GM18499 (cell line): ENCODE results near the gene PTCSC3.

ENCODE experiments used
- ATAC-seq: cut with Tn5 transposase; IDR thresholded peaks from one replicate; pipeline ENCODE4 v1.9.1; 2021; ENCODE audit warnings: moderate number of reproducible peaks; ENCODE audit not compliant: insufficient read depth, unreplicated experiment

Gene PTCSC3

GRCh38 chr14:36176524-36176923 lies at the start of gene PTCSC3:
Gene PTCSC3, minus strand, starts transcription at chr14:36176722.
- ATAC-seq: no peak

- no peak for ATAC-seq
Measured at GRCh38 chr14:36226164-36226563, 49.6 kb upstream of the PTCSC3 start.

- ATAC-seq: no peak
Measured at GRCh38 chr14:36224176-36224575, 47.7 kb upstream of the PTCSC3 start.

- ATAC-seq: no peak
Measured at GRCh38 chr14:36223558-36223957, 47.0 kb upstream of the PTCSC3 start.

- no peak for ATAC-seq
Measured at GRCh38 chr14:36222952-36223468, 46.5 kb upstream of the PTCSC3 start.

- no peak for ATAC-seq
Measured at GRCh38 chr14:36222337-36222736, 45.8 kb upstream of the PTCSC3 start.

GRCh38 chr14:36221112-36221511 lies 44.6 kb upstream of the PTCSC3 start:
- ATAC-seq: no peak

- no peak for ATAC-seq
Measured at GRCh38 chr14:36217732-36218131, 41.2 kb upstream of the PTCSC3 start.

- ATAC-seq: no peak
Measured at GRCh38 chr14:36217027-36217426, 40.5 kb upstream of the PTCSC3 start.

GRCh38 chr14:36215217-36215598 lies 38.7 kb upstream of the PTCSC3 start:
- no peak for ATAC-seq

- ATAC-seq: no peak
Measured at GRCh38 chr14:36214476-36215216, 38.1 kb upstream of the PTCSC3 start.

GRCh38 chr14:36212987-36213386 lies 36.5 kb upstream of the PTCSC3 start:
- no peak for ATAC-seq

GRCh38 chr14:36212577-36212976 lies 36.1 kb upstream of the PTCSC3 start:
- no peak for ATAC-seq

- no peak for ATAC-seq
Measured at GRCh38 chr14:36208690-36209278, 32.3 kb upstream of the PTCSC3 start.

- no peak for ATAC-seq
Measured at GRCh38 chr14:36207500-36207899, 31.0 kb upstream of the PTCSC3 start.

- no peak for ATAC-seq
Measured at GRCh38 chr14:36204461-36205073, 28.0 kb upstream of the PTCSC3 start.

GRCh38 chr14:36198378-36198777 lies 21.9 kb upstream of the PTCSC3 start:
- no peak for ATAC-seq

- ATAC-seq: no peak
Measured at GRCh38 chr14:36194663-36195062, 18.1 kb upstream of the PTCSC3 start.

- ATAC-seq: no peak
Measured at GRCh38 chr14:36192530-36192929, 16.0 kb upstream of the PTCSC3 start.

- no peak for ATAC-seq
Measured at GRCh38 chr14:36183402-36183801, 6.9 kb upstream of the PTCSC3 start.

GRCh38 chr14:36181417-36181816 lies 4.9 kb upstream of the PTCSC3 start:
- ATAC-seq: no peak
